Measurements from ENCODE around the gene PTPRG. TPM values are rescaled to one million over a fixed set of nuclear protein-coding genes. Genes with fewer than 3 reads are reported as not detected.

The PTPRG gene
- total RNA-seq, 1 experiment from 2014 or later = 32.1 TPM

DNA sequence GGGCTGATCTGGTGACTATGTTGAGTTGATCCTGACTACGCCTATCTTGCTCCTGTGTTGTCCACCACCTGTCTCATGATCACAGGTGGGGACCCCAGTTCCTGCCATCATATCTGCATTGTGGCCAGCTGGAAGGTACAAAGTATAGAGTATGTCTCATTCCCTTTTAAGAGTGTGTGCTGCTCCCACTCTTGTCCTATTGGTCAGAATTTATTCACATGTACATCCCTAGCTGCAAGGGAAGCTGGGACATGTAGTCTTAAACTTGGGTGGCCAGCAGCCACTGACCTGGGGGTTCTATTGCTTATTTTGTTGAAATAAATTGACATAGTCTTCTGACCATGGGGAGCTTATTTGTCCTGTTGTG is 373.1 kb downstream of the PTPRG start:
- POLR2A ChIA-PET = no interaction called here
- TF ChIP-seq RAD21 (IDR thresholded peaks at IDR 0.05; ENCODE audit: low read depth) = no peak
- CTCF ChIA-PET = interaction anchor here (1.0 kb wide), 1 partner anchor 9 kb away, joined by 3 read pairs; no protein-coding TSS in a partner anchor

DNA sequence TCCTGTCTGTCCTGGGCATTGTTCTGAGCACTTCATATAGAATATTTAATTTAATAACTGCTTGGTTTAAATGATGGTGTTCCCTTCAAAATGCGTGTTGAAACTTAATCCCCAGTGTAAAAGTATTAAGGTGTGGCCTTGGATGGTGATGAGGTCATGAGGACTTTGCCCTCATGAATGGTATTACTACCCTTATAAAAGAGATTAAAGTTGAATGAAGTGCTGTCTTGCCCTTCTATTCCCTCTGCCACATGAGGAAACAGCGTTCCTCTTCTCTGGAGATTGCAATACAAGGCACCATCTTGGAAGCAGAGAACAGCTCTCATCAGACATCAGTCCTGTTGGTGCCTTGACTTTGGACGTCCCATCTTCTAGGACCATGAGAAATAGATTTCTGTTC is 374.4 kb downstream of the PTPRG start:
- intact Hi-C loops (cut with micrococcal nuclease) = loop anchor here (5.0 kb wide), 1 partner anchor 374 kb away; the partner anchor contains the start of gene PTPRG

More for the DNA sequence above, 373.1 kb downstream of the PTPRG start:
- Histone ChIP-seq H3K4me3 (replicated peaks in 1 of 2; ENCODE audit: low read depth in 1 of 2, low read length in 2 of 2) (no peak overlapping the region), H3K27me3 (ENCODE audit: insufficient read depth, low read length) (no peaks in the 10 kb centered on the region), H3K36me3 (ENCODE audit: control insufficient read depth in 1 of 2, insufficient read depth in 2 of 2, low read length in 2 of 2) (no peaks in the 10 kb centered on the region), H3K9me3 (ENCODE audit: control insufficient read depth in 1 of 2, insufficient read depth in 1 of 2, low read depth in 1 of 2, low read length in 2 of 2) (no peaks in the 10 kb centered on the region), H3K9ac (ENCODE audit: low read length) (no peak overlapping the region), H3K4me1 (ENCODE audit: control insufficient read depth in 1 of 2, insufficient read depth in 2 of 2, low read length in 2 of 2) (peaks cover 3 to 4% of the 10 kb centered on the region in 2 experiments; a peak in 1 of 4 replicates), H3K9me2 (ENCODE audit: insufficient read depth) (no peaks in the 10 kb centered on the region), H3K4me2 (ENCODE audit: low read length) (no peak overlapping the region), H3K79me2 (ENCODE audit: insufficient read depth, low read length) (no peaks in the 10 kb centered on the region; the same call in 1 of the 2 replicates), H2AFZ (ENCODE audit: low read depth, low read length, poor library complexity, severe bottlenecking) (no peak overlapping the region), H3K27ac (ENCODE audit: low read depth, low read length) (no peak overlapping the region), H4K20me1 (ENCODE audit: insufficient read depth) (no peaks in the 10 kb centered on the region)
- DNase-seq (ENCODE audit: low read depth, low spot score) = no peak
- intact Hi-C loops (cut with micrococcal nuclease) = no loop called here
- no peak for ATAC-seq
- RAD21 ChIA-PET (ENCODE audit: low non-redundant PET in 1 of 2, low total read pairs in 2 of 2, uncharacterized antibody in 2 of 2, unreplicated experiment in 2 of 2) = no interaction called here
- BruUV-seq (replicated peaks) = no TSS peak

More for the DNA sequence above, 374.4 kb downstream of the PTPRG start:
- ChIA-PET CTCF (interaction anchor here (1.0 to 1.6 kb wide), 10 partner anchors 8 to 406 kb away, joined by 3 to 17 read pairs (median 5); no protein-coding TSS in a partner anchor), POLR2A (no interaction called here), RAD21 (ENCODE audit: low non-redundant PET in 1 of 2, low total read pairs in 2 of 2, uncharacterized antibody in 2 of 2, unreplicated experiment in 2 of 2) (no interaction called here)
- Histone ChIP-seq H3K9ac (ENCODE audit: low read length) (no peak overlapping the region), H3K4me3 (replicated peaks in 1 of 2; ENCODE audit: low read depth in 1 of 2, low read length in 2 of 2) (no peak overlapping the region), H3K4me2 (ENCODE audit: low read length) (no peak overlapping the region), H3K27me3 (ENCODE audit: insufficient read depth, low read length) (no peaks in the 10 kb centered on the region), H3K27ac (ENCODE audit: low read depth, low read length) (no peak overlapping the region), H3K4me1 (ENCODE audit: control insufficient read depth in 1 of 2, insufficient read depth in 2 of 2, low read length in 2 of 2) (peaks cover 3 to 4% of the 10 kb centered on the region in 2 experiments; a peak in 1 of 4 replicates), H3K9me2 (ENCODE audit: insufficient read depth) (no peaks in the 10 kb centered on the region), H4K20me1 (ENCODE audit: insufficient read depth) (no peaks in the 10 kb centered on the region), H3K79me2 (ENCODE audit: insufficient read depth, low read length) (no peaks in the 10 kb centered on the region; the same call in 1 of the 2 replicates), H2AFZ (ENCODE audit: low read depth, low read length, poor library complexity, severe bottlenecking) (no peak overlapping the region), H3K9me3 (ENCODE audit: control insufficient read depth in 1 of 2, insufficient read depth in 1 of 2, low read depth in 1 of 2, low read length in 2 of 2) (no peaks in the 10 kb centered on the region), H3K36me3 (ENCODE audit: control insufficient read depth in 1 of 2, insufficient read depth in 2 of 2, low read length in 2 of 2) (no peaks in the 10 kb centered on the region)
- no peak for DNase-seq (ENCODE audit: low read depth, low spot score)
- BruUV-seq (replicated peaks) = no TSS peak
- ATAC-seq = no peak
- TF ChIP-seq POLR2AphosphoS5 (IDR thresholded peaks at IDR 0.05; ENCODE audit: low read depth, low read length) (no peak), ELF1 (IDR thresholded peaks at IDR 0.05; ENCODE audit: borderline replicate concordance, low read depth) (no peak), FOSL1 (IDR thresholded peaks at IDR 0.05; ENCODE audit: low read depth) (no peak), CTCF (IDR thresholded peaks at IDR 0.05 in 2 of 3, conservative IDR thresholded peaks at IDR 0.05 in 1 of 3; ENCODE audit: borderline replicate concordance in 1 of 3, insufficient read depth in 1 of 3, low read depth in 2 of 3, low read length in 2 of 3) (no peak), EGR1 (IDR thresholded peaks at IDR 0.05; ENCODE audit: low read depth) (no peak), EZH2 (IDR thresholded peaks at IDR 0.05) (no peak), CEBPB (IDR thresholded peaks at IDR 0.05; ENCODE audit: low read depth) (no peak), ZFX (IDR thresholded peaks at IDR 0.05) (no peak), YY1 (IDR thresholded peaks at IDR 0.05; ENCODE audit: extremely low read depth, insufficient replicate concordance, low read depth, low read length) (no peak), SIN3A (IDR thresholded peaks at IDR 0.05; ENCODE audit: low read depth) (no peak), TCF7L2 (IDR thresholded peaks at IDR 0.05; ENCODE audit: borderline replicate concordance, extremely low read depth, insufficient read depth, insufficient read length) (no peak)
- TF ChIP-seq, protein P1, sequence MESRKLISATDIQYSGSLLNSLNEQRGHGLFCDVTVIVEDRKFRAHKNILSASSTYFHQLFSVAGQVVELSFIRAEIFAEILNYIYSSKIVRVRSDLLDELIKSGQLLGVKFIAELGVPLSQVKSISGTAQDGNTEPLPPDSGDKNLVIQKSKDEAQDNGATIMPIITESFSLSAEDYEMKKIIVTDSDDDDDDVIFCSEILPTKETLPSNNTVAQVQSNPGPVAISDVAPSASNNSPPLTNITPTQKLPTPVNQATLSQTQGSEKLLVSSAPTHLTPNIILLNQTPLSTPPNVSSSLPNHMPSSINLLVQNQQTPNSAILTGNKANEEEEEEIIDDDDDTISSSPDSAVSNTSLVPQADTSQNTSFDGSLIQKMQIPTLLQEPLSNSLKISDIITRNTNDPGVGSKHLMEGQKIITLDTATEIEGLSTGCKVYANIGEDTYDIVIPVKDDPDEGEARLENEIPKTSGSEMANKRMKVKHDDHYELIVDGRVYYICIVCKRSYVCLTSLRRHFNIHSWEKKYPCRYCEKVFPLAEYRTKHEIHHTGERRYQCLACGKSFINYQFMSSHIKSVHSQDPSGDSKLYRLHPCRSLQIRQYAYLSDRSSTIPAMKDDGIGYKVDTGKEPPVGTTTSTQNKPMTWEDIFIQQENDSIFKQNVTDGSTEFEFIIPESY (IDR thresholded peaks at IDR 0.05; ENCODE audit: extremely low read depth, insufficient replicate concordance, low read length) = no peak
- TF ChIP-seq, protein P2, sequence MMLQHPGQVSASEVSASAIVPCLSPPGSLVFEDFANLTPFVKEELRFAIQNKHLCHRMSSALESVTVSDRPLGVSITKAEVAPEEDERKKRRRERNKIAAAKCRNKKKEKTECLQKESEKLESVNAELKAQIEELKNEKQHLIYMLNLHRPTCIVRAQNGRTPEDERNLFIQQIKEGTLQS (IDR thresholded peaks at IDR 0.05) = no peak
